ENCODE measurements around the gene CYFIP2. TPM values are rescaled to one million over a fixed set of nuclear protein-coding genes. Genes with fewer than 3 reads are reported as not detected.
"Not testable (repeated sequence)": the region's sequence is repeated elsewhere in the genome, so short reads cannot be mapped to it uniquely, and the experiment has no call there.

The CYFIP2 gene
- total and polyA plus RNA-seq, 12 donors = 24.8 to 123 (median 54.8) TPM

DNA sequence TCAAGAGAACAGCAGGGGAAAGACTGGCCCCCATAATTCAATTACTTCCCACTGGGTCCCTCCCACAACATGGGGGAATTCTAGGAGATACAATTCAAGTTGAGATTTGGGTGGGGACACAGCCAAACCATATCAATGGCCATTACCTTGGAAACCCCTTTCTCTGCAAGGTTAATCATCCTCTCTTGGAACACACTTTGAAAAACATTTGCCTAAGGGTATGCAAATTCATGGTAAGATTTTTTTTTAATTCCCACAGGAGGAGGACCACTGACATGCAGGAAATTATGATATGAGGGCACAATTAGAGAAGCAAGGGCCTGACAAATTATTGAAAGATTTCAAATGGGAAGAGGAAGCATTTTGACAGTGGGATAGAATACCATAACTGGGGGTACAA is 132.4 kb downstream of the CYFIP2 start:
- Histone ChIP-seq H3K27me3 (no peaks in the 10 kb centered on the region), H3K4me3 (no peak overlapping the region), H3K27ac (no peak overlapping the region), H3K36me3 (replicated peaks in 1 of 2) (no peaks in the 10 kb centered on the region), H3K9me3 (replicated peaks in 1 of 3) (no peaks in the 10 kb centered on the region), H3K4me1 (replicated peaks in 1 of 2) (no peaks in the 10 kb centered on the region)
- TF ChIP-seq POLR2A (IDR thresholded peaks at IDR 0.05) (no peak), CTCF (IDR thresholded peaks at IDR 0.05) (no peak)
- no peak for DNase-seq
- intact Hi-C loops (cut with DNase I) = no loop called here

GRCh38 chr5:157400741-157401495 is 135.0 kb downstream of the CYFIP2 start:
- Histone ChIP-seq H3K4me1 (replicated peaks in 1 of 2) (no peaks in the 10 kb centered on the region), H3K27ac (no peak overlapping the region), H3K9me3 (replicated peaks in 1 of 3) (no peaks in the 10 kb centered on the region), H3K36me3 (replicated peaks in 1 of 2) (no peaks in the 10 kb centered on the region), H3K4me3 (no peak overlapping the region), H3K27me3 (no peaks in the 10 kb centered on the region)
- TF ChIP-seq CTCF (IDR thresholded peaks at IDR 0.05) (no peak), POLR2A (IDR thresholded peaks at IDR 0.05) (no peak)
- DNase-seq = no peak
- intact Hi-C loops (cut with DNase I) = no loop called here
- 64 to 75% (median 69%) methylated on average over 4 to 5 of the region's 5 CpGs for WGBS, 4 donors

DNA sequence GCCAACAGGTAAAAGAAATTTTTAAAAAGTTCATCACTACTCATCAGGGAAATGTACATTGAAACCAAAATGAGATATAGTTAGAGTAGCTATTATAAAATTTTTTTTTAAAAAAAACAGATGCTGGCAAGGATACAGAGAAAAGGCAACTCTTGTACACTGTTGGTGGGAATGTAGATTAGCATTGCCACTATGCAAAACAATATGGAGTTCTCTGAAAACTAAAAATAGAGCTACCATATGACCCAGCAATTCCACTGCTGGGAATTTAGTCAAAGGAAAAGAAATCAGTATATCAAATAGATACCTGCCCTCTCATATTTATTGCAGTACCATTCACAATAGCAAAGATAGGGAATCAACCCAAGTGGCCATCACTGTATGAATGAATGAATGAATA is 149.9 kb downstream of the CYFIP2 start:
- no peak for DNase-seq
- Histone ChIP-seq H3K27me3 (no peaks in the 10 kb centered on the region), H3K4me1 (replicated peaks in 1 of 2) (no peaks in the 10 kb centered on the region), H3K36me3 (replicated peaks in 1 of 2) (no peaks in the 10 kb centered on the region), H3K4me3 (no peak overlapping the region), H3K27ac (no peak overlapping the region), H3K9me3 (replicated peaks in 1 of 3) (no peaks in the 10 kb centered on the region)
- TF ChIP-seq CTCF (IDR thresholded peaks at IDR 0.05) (no peak), POLR2A (IDR thresholded peaks at IDR 0.05) (no peak)
- intact Hi-C loops (cut with DNase I) = no loop called here

GRCh38 chr5:157419521-157419920 is 153.6 kb downstream of the CYFIP2 start:
- DNase-seq; H3K27ac ChIP-seq; H3K27me3 ChIP-seq; H3K4me3 ChIP-seq; H3K36me3 ChIP-seq (replicated peaks in 1 of 2); intact Hi-C loops (cut with DNase I); H3K4me1 ChIP-seq (replicated peaks in 1 of 2); H3K9me3 ChIP-seq (replicated peaks in 1 of 3): not testable (repeated sequence)
- 95 to 97% (median 95%) methylated on average over 22 to 29 of the region's 30 CpGs; no CpG with 5 or more reads in 1 of the 4 donors for WGBS, 4 donors

DNA sequence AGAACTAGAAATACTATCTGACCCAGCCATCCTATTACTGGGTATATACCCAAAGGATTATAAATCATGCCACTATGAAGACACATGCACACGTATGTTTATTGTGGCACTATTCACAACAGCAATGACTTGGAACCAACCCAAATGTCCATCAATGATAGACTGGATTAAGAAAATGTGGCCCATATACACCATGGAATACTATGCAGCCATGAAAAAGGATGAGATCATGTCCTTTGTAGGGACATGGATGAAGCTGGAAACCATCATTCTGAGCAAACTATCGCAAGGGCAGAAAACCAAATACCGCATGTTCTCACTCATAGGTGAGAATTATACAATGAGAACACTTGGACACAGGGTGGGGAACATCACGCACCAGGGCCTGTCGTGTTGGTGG is 164.0 kb downstream of the CYFIP2 start:
- H3K4me1 ChIP-seq (replicated peaks in 1 of 2); H3K4me3 ChIP-seq; DNase-seq; H3K9me3 ChIP-seq (replicated peaks in 1 of 3); H3K27me3 ChIP-seq; H3K36me3 ChIP-seq (replicated peaks in 1 of 2); H3K27ac ChIP-seq: not testable (repeated sequence)
- intact Hi-C loops (cut with DNase I) = loop anchor here in 1 of 2 donors (10.0 kb wide), 1 partner anchor 285 kb away; no protein-coding TSS in a partner anchor
- 83 to 95% (median 87%) methylated on average over 5 of the region's 5 CpGs for WGBS, 4 donors

All from adrenal gland (tissue), 12 donors.